ENCODE results near the gene TRAPPC8. TPM values are rescaled to one million over a fixed set of nuclear protein-coding genes. Genes with fewer than 3 reads are reported as not detected.
A peak's percentile ranks its signal among the peaks of the same experiment; 100 is the strongest.

TRAPPC8 gene
- total RNA-seq, 2 experiments from 2014 or later: 22.8 to 23.4 TPM

GRCh38 chr18:31825772-31826171, 117.2 kb downstream of the TRAPPC8 start:
- DNase-seq (ENCODE audit: low spot score): no peak

DNA sequence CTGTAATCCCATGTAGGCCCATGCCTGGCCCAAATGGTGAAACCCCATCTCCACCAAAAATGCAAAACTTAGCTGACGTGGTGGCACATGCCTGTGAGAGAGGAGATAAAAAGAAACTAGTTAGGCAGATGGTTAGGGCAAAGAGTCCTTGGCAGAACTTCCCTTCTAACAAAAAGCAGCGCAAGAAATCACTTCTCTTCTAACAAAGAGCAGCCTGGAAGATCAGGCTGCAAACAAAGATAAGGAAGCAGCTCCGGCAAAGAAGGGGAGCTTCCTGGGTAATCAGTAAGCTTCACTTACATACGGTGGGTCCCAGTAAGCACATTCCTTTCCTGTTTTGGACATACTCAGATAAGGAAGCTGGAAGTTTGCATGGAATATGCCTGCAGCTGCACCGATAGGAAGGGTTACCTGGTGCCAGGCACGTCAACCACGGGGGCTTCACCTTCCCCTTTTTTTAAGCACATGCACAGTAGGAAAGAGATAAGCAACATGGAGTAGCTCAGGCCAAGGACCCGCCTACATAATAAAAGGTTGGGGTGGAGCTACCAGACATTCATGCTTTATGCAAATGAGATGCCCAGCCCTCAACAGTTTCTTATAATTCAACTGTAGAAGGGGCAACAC, 121.3 kb downstream of the TRAPPC8 start:
- H3K79me2 ChIP-seq (ENCODE audit: insufficient read depth, low read depth, low read length): no peaks in the 10 kb centered on the region
- no peaks in the 10 kb centered on the region for H3K9me2 ChIP-seq (ENCODE audit: insufficient read depth, low read length)
- no peaks in the 10 kb centered on the region for H4K20me1 ChIP-seq (ENCODE audit: insufficient read depth, low read length)
- ChIA-PET CTCF (ENCODE audit: unreplicated experiment) (no interaction called here), POLR2A (interaction anchor here (0.6 kb wide), 1 partner anchor 104 kb away, joined by 3 read pairs; no protein-coding TSS in a partner anchor)
- no peak for DNase-seq (ENCODE audit: low spot score)
- no peak overlapping the region for H3K4me3 ChIP-seq (ENCODE audit: low read depth, low read length, poor library complexity, severe bottlenecking)
- no peaks in the 10 kb centered on the region for H3K36me3 ChIP-seq (ENCODE audit: insufficient read depth, low read length)
- H3K4me1 ChIP-seq (ENCODE audit: insufficient read depth, low read length, poor library complexity, severe bottlenecking): no peaks in the 10 kb centered on the region
- intact Hi-C loops (cut with micrococcal nuclease; ENCODE audit: unreplicated experiment): loop anchor here (5.0 kb wide), 1 partner anchor 156 kb away; no protein-coding TSS in a partner anchor
- H3K9me3 ChIP-seq (ENCODE audit: low read length): no peaks in the 10 kb centered on the region
- H3K27ac ChIP-seq (ENCODE audit: low read depth, low read length, poor library complexity, severe bottlenecking): no peak overlapping the region
- no peak overlapping the region for H3K4me2 ChIP-seq (ENCODE audit: low read length)
- TF ChIP-seq, protein P1, sequence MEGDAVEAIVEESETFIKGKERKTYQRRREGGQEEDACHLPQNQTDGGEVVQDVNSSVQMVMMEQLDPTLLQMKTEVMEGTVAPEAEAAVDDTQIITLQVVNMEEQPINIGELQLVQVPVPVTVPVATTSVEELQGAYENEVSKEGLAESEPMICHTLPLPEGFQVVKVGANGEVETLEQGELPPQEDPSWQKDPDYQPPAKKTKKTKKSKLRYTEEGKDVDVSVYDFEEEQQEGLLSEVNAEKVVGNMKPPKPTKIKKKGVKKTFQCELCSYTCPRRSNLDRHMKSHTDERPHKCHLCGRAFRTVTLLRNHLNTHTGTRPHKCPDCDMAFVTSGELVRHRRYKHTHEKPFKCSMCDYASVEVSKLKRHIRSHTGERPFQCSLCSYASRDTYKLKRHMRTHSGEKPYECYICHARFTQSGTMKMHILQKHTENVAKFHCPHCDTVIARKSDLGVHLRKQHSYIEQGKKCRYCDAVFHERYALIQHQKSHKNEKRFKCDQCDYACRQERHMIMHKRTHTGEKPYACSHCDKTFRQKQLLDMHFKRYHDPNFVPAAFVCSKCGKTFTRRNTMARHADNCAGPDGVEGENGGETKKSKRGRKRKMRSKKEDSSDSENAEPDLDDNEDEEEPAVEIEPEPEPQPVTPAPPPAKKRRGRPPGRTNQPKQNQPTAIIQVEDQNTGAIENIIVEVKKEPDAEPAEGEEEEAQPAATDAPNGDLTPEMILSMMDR (conservative IDR thresholded peaks at IDR 0.05; ENCODE audit: low read length): no peak
- TF ChIP-seq EZH2phosphoT487 (IDR thresholded peaks at IDR 0.05; ENCODE audit: borderline replicate concordance, low read depth, low read length): no peak
- BruUV-seq (replicated peaks): no TSS peak
- H2AFZ ChIP-seq (ENCODE audit: low read length): peak overlapping the region; percentile 36; the same call in 1 of the 2 replicates

More at GRCh38 chr18:31825772-31826171, 117.2 kb downstream of the TRAPPC8 start:
- Histone ChIP-seq H3K36me3 (ENCODE audit: insufficient read depth, low read length) (peaks cover 6% of the 10 kb centered on the region), H2AFZ (ENCODE audit: low read length) (no peak overlapping the region), H3K27ac (ENCODE audit: low read depth, low read length, poor library complexity, severe bottlenecking) (no peak overlapping the region), H3K4me2 (ENCODE audit: low read length) (no peak overlapping the region), H3K9me2 (ENCODE audit: insufficient read depth, low read length) (no peaks in the 10 kb centered on the region), H3K9me3 (ENCODE audit: low read length) (no peaks in the 10 kb centered on the region), H3K79me2 (ENCODE audit: insufficient read depth, low read depth, low read length) (no peaks in the 10 kb centered on the region), H3K4me3 (ENCODE audit: low read depth, low read length, poor library complexity, severe bottlenecking) (no peak overlapping the region), H3K4me1 (ENCODE audit: insufficient read depth, low read length, poor library complexity, severe bottlenecking) (no peaks in the 10 kb centered on the region), H4K20me1 (ENCODE audit: insufficient read depth, low read length) (no peaks in the 10 kb centered on the region)
- POLR2A ChIA-PET: interaction anchor here (0.5 kb wide), 1 partner anchor 52 kb away, joined by 3 read pairs; no protein-coding TSS in a partner anchor
- no TSS peak for BruUV-seq (replicated peaks)
- intact Hi-C loops (cut with micrococcal nuclease; ENCODE audit: unreplicated experiment): no loop called here
- CTCF ChIA-PET (ENCODE audit: unreplicated experiment): no interaction called here
- TF ChIP-seq EZH2phosphoT487 (IDR thresholded peaks at IDR 0.05; ENCODE audit: borderline replicate concordance, low read depth, low read length): no peak
- TF ChIP-seq, protein P1 (conservative IDR thresholded peaks at IDR 0.05; ENCODE audit: low read length): no peak

DNA sequence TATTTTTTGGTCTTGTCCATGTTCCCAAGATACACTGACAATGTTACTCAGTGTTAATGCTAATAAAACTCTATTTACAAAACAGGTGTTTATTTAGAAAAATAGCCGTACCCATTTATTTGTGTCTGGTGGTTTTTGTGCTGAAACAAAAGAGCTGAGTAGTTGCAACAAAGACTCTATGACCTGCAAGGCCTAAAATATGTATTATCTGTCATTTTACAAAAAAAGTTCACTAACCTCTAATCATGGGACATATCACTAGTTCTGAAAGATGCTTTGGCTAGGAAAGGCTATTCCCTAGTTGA, 123.1 kb downstream of the TRAPPC8 start:
- Histone ChIP-seq H3K4me1 (ENCODE audit: insufficient read depth, low read length, poor library complexity, severe bottlenecking) (no peaks in the 10 kb centered on the region), H2AFZ (ENCODE audit: low read length) (no peak overlapping the region), H3K36me3 (ENCODE audit: insufficient read depth, low read length) (no peaks in the 10 kb centered on the region), H3K9me3 (ENCODE audit: low read length) (no peaks in the 10 kb centered on the region), H3K9me2 (ENCODE audit: insufficient read depth, low read length) (no peaks in the 10 kb centered on the region), H3K4me3 (ENCODE audit: low read depth, low read length, poor library complexity, severe bottlenecking) (no peak overlapping the region), H3K27ac (ENCODE audit: low read depth, low read length, poor library complexity, severe bottlenecking) (no peak overlapping the region), H3K4me2 (ENCODE audit: low read length) (no peak overlapping the region), H3K79me2 (ENCODE audit: insufficient read depth, low read depth, low read length) (no peaks in the 10 kb centered on the region), H4K20me1 (ENCODE audit: insufficient read depth, low read length) (no peaks in the 10 kb centered on the region)
- DNase-seq (ENCODE audit: low spot score): no peak
- no TSS peak for BruUV-seq (replicated peaks)
- no peak for TF ChIP-seq EZH2phosphoT487 (IDR thresholded peaks at IDR 0.05; ENCODE audit: borderline replicate concordance, low read depth, low read length)
- TF ChIP-seq, protein P1 (conservative IDR thresholded peaks at IDR 0.05; ENCODE audit: low read length): peak; percentile 21; the same call in 1 of the 2 replicates
- CTCF ChIA-PET (ENCODE audit: unreplicated experiment): no interaction called here
- intact Hi-C loops (cut with micrococcal nuclease; ENCODE audit: unreplicated experiment): loop anchor here (2.0 to 10.0 kb wide), 3 partner anchors 135 to 263 kb away; no protein-coding TSS in a partner anchor
- POLR2A ChIA-PET: no interaction called here
